Trophoblast cell (in vitro differentiated cells and primary cell): Measurements from ENCODE around the gene BCAP31.
A peak's percentile ranks its signal among the peaks of the same experiment; 100 is the strongest.

ENCODE experiments used
- DNase-seq, 2 donors: peaks; one replicate each; pipeline ENCODE4 v3.0.0-alpha.2; 2016
- H2AFZ ChIP-seq: 2 replicates; pipeline ENCODE4 v1.6.1; 2013; ENCODE audit warnings: low read length, moderate library complexity, mild to moderate bottlenecking; ENCODE audit not compliant: insufficient read depth, poor library complexity
- H2AK5ac ChIP-seq: 2 replicates; pipeline ENCODE4 v1.6.1; 2013; ENCODE audit warnings: mild to moderate bottlenecking, low read length
- H2BK120ac ChIP-seq: 2 replicates; pipeline ENCODE4 v1.6.1; 2013; ENCODE audit warnings: low read length, mild to moderate bottlenecking, moderate library complexity; ENCODE audit not compliant: insufficient read depth, poor library complexity
- H2BK12ac ChIP-seq: 2 replicates; pipeline ENCODE4 v1.6.1; 2013; ENCODE audit warnings: mild to moderate bottlenecking, low read length, moderate library complexity
- H2BK5ac ChIP-seq: 2 replicates; pipeline ENCODE4 v1.6.1; 2013; ENCODE audit warnings: low read length, low read depth, moderate library complexity, mild to moderate bottlenecking; ENCODE audit not compliant: poor library complexity
- H3K14ac ChIP-seq: 2 replicates; pipeline ENCODE4 v1.6.1; 2013; ENCODE audit warnings: mild to moderate bottlenecking, low read length
- H3K18ac ChIP-seq: 2 replicates; pipeline ENCODE4 v1.6.1; 2013; ENCODE audit warnings: mild to moderate bottlenecking, low read length
- H3K23ac ChIP-seq: 2 replicates; pipeline ENCODE4 v1.6.1; 2013; ENCODE audit warnings: low read length
- H3K27ac ChIP-seq: 2 replicates; pipeline ENCODE4 v1.5.1; 2013; ENCODE audit warnings: low read depth, mild to moderate bottlenecking, inconsistent platforms, low read length, moderate library complexity
- H3K27me3 ChIP-seq: 2 replicates; pipeline ENCODE4 v1.6.1; 2013; ENCODE audit warnings: inconsistent platforms, mild to moderate bottlenecking, low read length, moderate library complexity; ENCODE audit not compliant: insufficient read depth
- H3K36me3 ChIP-seq, 2 experiments: 1 replicate in 1 of 2; 2 replicates in 1 of 2; pipeline ENCODE4 v1.6.1; 2013; ENCODE audit warnings: low read length in 2 of 2, mild to moderate bottlenecking in 2 of 2, moderate library complexity in 1 of 2; ENCODE audit not compliant: insufficient read depth in 2 of 2, control insufficient read depth in 1 of 2
- H3K4ac ChIP-seq: 2 replicates; pipeline ENCODE4 v1.6.1; 2013; ENCODE audit warnings: low read depth, mild to moderate bottlenecking, low read length, moderate library complexity
- H3K4me1 ChIP-seq, 2 experiments: 1 replicate in 1 of 2; 2 replicates in 1 of 2; pipeline ENCODE4 v1.6.1; 2013; ENCODE audit warnings: low read length in 2 of 2, mild to moderate bottlenecking in 2 of 2, moderate library complexity in 1 of 2; ENCODE audit not compliant: insufficient read depth in 2 of 2, control insufficient read depth in 1 of 2
- H3K4me2 ChIP-seq: 2 replicates; pipeline ENCODE4 v1.6.1; 2013; ENCODE audit warnings: inconsistent platforms, mild to moderate bottlenecking, low read length, moderate library complexity
- H3K4me3 ChIP-seq: 2 replicates; pipeline ENCODE4 v1.5.1; 2013; ENCODE audit warnings: mild to moderate bottlenecking, low read depth, low read length, inconsistent platforms
- H3K79me1 ChIP-seq: one replicate; pipeline ENCODE4 v1.6.1; 2013; ENCODE audit warnings: low read length
- H3K79me2 ChIP-seq: 2 replicates; pipeline ENCODE4 v1.6.1; 2013; ENCODE audit warnings: low read length, mild to moderate bottlenecking; ENCODE audit not compliant: control insufficient read depth, insufficient read depth, poor library complexity
- H3K9ac ChIP-seq: 2 replicates; pipeline ENCODE4 v1.6.1; 2013; ENCODE audit warnings: mild to moderate bottlenecking, low read length
- H3K9me3 ChIP-seq: 2 replicates; pipeline ENCODE4 v1.6.1; 2013; ENCODE audit warnings: low read depth, mild to moderate bottlenecking, control low read depth, inconsistent platforms, low read length; ENCODE audit not compliant: insufficient read depth
- H4K12ac ChIP-seq: 2 replicates; pipeline ENCODE4 v1.6.1; 2013; ENCODE audit warnings: low read depth, mild to moderate bottlenecking, low read length, moderate library complexity
- H4K8ac ChIP-seq: 2 replicates; pipeline ENCODE4 v1.6.1; 2013; ENCODE audit warnings: low read depth, mild to moderate bottlenecking, low read length, moderate library complexity
- H4K91ac ChIP-seq: one replicate; pipeline ENCODE4 v1.6.1; 2013; ENCODE audit warnings: low read depth, mild to moderate bottlenecking, low read length, moderate library complexity
- WGBS: extraction: QIAGEN DNeasy Blood & Tissue Kit; methylation state at CpG from one replicate; pipeline ENCODE4 v1.1.7; 2013; ENCODE audit warnings: missing lambda C conversion rate; ENCODE audit not compliant: insufficient read length, insufficient coverage; ENCODE audit errors: extremely low coverage; 5-methylcytosine and 5-hydroxymethylcytosine counted together

Gene BCAP31

GRCh38 chrX:153740631-153741222 lies 16.5 kb upstream of the BCAP31 start:
- peaks cover 10% of the 10 kb centered on the region in 2 experiments for H3K36me3 ChIP-seq
- no peak for DNase-seq
- H4K12ac ChIP-seq = no peak overlapping the region
- H3K4me2 ChIP-seq = no peak overlapping the region
- H3K9me3 ChIP-seq = peaks cover 4% of the 10 kb centered on the region
- H3K4me1 ChIP-seq = peaks cover 13 to 16% of the 10 kb centered on the region in 2 experiments
- H2BK12ac ChIP-seq = no peak overlapping the region
- H4K8ac ChIP-seq = no peak overlapping the region
- H2BK5ac ChIP-seq = no peak overlapping the region
- H3K27ac ChIP-seq = no peak overlapping the region
- H3K27me3 ChIP-seq = no peaks in the 10 kb centered on the region
- no peak overlapping the region for H2AK5ac ChIP-seq
- no peaks in the 10 kb centered on the region for H3K79me2 ChIP-seq
- no peak overlapping the region for H3K9ac ChIP-seq
- no peak overlapping the region for H2BK120ac ChIP-seq
- no CpG with 5 or more reads among the region's 16 CpGs for WGBS
- H2AFZ ChIP-seq = no peak overlapping the region
- H3K23ac ChIP-seq = no peak overlapping the region
- no peak overlapping the region for H3K4ac ChIP-seq
- H3K79me1 ChIP-seq = peaks cover 2% of the 10 kb centered on the region
- H3K4me3 ChIP-seq = no peak overlapping the region
- no peak overlapping the region for H3K18ac ChIP-seq
- H3K14ac ChIP-seq = no peak overlapping the region
- H4K91ac ChIP-seq = no peak overlapping the region

- H3K23ac ChIP-seq = no peak overlapping the region
- H3K27ac ChIP-seq = no peak overlapping the region
- WGBS = no CpG with 5 or more reads among the region's 29 CpGs
- H4K8ac ChIP-seq = no peak overlapping the region
- H2AFZ ChIP-seq = no peak overlapping the region
- H3K18ac ChIP-seq = no peak overlapping the region
- H3K14ac ChIP-seq = no peak overlapping the region
- H3K9me3 ChIP-seq = peaks cover 4% of the 10 kb centered on the region
- H2BK120ac ChIP-seq = no peak overlapping the region
- DNase-seq = peak; percentile 87 to 89
- no peak overlapping the region for H3K4me2 ChIP-seq
- H2AK5ac ChIP-seq = no peak overlapping the region
- H3K9ac ChIP-seq = no peak overlapping the region
- H4K12ac ChIP-seq = no peak overlapping the region
- H3K4me1 ChIP-seq = peaks cover 13 to 16% of the 10 kb centered on the region in 2 experiments
- no peak overlapping the region for H2BK5ac ChIP-seq
- H3K79me2 ChIP-seq = no peaks in the 10 kb centered on the region
- H3K4me3 ChIP-seq = no peak overlapping the region
- no peak overlapping the region for H3K4ac ChIP-seq
- no peak overlapping the region for H2BK12ac ChIP-seq
- H3K27me3 ChIP-seq = no peaks in the 10 kb centered on the region
- H3K79me1 ChIP-seq = peaks cover 2% of the 10 kb centered on the region
- H4K91ac ChIP-seq = no peak overlapping the region
- H3K36me3 ChIP-seq = peaks cover 10% of the 10 kb centered on the region in 2 experiments
Observed at GRCh38 chrX:153739754-153740486, 15.7 kb upstream of the BCAP31 start.

DNA sequence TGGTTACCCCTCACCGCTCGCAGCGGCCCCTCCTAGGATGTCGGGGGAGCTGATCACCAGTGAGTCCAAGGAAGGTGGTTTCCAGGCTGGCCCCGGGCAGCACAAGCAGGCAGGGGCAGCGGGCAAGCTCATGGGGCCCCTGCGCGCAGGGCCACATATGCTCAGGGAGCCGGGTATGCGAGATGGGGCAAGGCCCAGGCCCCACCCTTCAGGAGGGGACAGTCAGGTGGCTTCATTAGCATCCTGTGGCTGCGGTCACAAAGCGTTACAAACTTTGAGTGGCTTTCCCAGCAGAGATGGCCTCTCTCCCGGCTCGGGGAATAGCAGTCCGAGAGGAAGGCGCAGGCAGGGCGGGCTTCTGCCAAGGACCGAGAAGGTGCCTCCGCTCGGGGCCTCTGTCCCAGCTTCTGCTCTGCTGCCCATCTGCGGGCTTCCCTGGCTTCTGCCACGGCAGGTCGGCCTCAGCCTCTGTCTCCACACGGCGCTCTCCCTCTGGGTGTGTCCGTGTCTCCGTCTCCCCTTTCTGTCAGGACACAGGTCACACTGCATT lies 13.9 kb upstream of the BCAP31 start:
- Histone ChIP-seq H3K18ac (no peak overlapping the region), H2AFZ (no peak overlapping the region), H3K23ac (no peak overlapping the region), H3K4me2 (no peak overlapping the region), H3K27me3 (no peaks in the 10 kb centered on the region), H3K4ac (no peak overlapping the region), H3K4me1 (peaks cover 4% of the 10 kb centered on the region in 2 experiments), H2BK12ac (no peak overlapping the region), H4K8ac (no peak overlapping the region), H4K91ac (no peak overlapping the region), H3K27ac (no peak overlapping the region), H3K9me3 (peaks cover 4% of the 10 kb centered on the region), H2BK5ac (no peak overlapping the region), H4K12ac (no peak overlapping the region), H3K36me3 (peaks cover 10% of the 10 kb centered on the region in 2 experiments), H3K14ac (no peak overlapping the region), H3K79me1 (no peaks in the 10 kb centered on the region), H3K9ac (no peak overlapping the region), H3K4me3 (no peak overlapping the region), H2AK5ac (no peak overlapping the region), H2BK120ac (no peak overlapping the region), H3K79me2 (no peaks in the 10 kb centered on the region)
- no peak for DNase-seq
- no CpG with 5 or more reads among the region's 27 CpGs for WGBS

- Histone ChIP-seq H3K4me2 (no peak overlapping the region), H3K79me1 (no peaks in the 10 kb centered on the region), H2BK12ac (no peak overlapping the region), H3K27ac (no peak overlapping the region), H4K12ac (no peak overlapping the region), H2AFZ (no peak overlapping the region), H3K4ac (no peak overlapping the region), H2BK5ac (no peak overlapping the region), H3K23ac (no peak overlapping the region), H3K27me3 (no peaks in the 10 kb centered on the region), H3K9ac (no peak overlapping the region), H2AK5ac (no peak overlapping the region), H3K79me2 (no peaks in the 10 kb centered on the region), H3K4me1 (peaks cover 3 to 4% of the 10 kb centered on the region in 2 experiments), H3K14ac (no peak overlapping the region), H3K4me3 (no peak overlapping the region), H3K36me3 (peaks cover 10% of the 10 kb centered on the region in 2 experiments), H4K8ac (no peak overlapping the region), H2BK120ac (no peak overlapping the region), H3K9me3 (peaks cover 4% of the 10 kb centered on the region), H3K18ac (no peak overlapping the region), H4K91ac (no peak overlapping the region)
- WGBS = no CpG with 5 or more reads among the region's 15 CpGs
- no peak for DNase-seq
Observed at GRCh38 chrX:153736871-153737441, 12.8 kb upstream of the BCAP31 start.
